HCT116 (cell line): Measurements from ENCODE around the gene RFTN1.

ENCODE experiments used
- EZH2 ChIP-seq: fragments of 200-600 bp; sonication (generic); IDR thresholded peaks from 2 replicates; pipeline ENCODE4 v1.6.1; 2017; ENCODE audit warnings: antibody characterized with exemption, mixed run types
- SP1 ChIP-seq: IDR thresholded peaks from 2 replicates; pipeline ENCODE4 v1.6.1; 2012; ENCODE audit warnings: low read depth
- YY1 ChIP-seq: IDR thresholded peaks from 2 replicates; pipeline ENCODE4 v1.6.1; 2011; ENCODE audit warnings: low read length, low read depth, moderate library complexity, mild to moderate bottlenecking; ENCODE audit not compliant: insufficient replicate concordance; ENCODE audit errors: extremely low read depth
- ZFX ChIP-seq: fragments of 450-650 bp; IDR thresholded peaks from 2 replicates; pipeline ENCODE4 v1.6.1; 2017
- TF ChIP-seq, protein P1 (sequence below), 3 experiments: fragments of 200-600 bp in 1 of 3; sonication (generic) in 1 of 3; IDR thresholded peaks in 2 of 3; conservative IDR thresholded peaks in 1 of 3; 2 replicates each; pipeline ENCODE4 v1.5.1; 2012 to 2017; ENCODE audit warnings: low read depth in 2 of 3, low read length in 2 of 3, antibody characterized with exemption in 1 of 3, borderline replicate concordance in 1 of 3, control low read depth in 1 of 3, mild to moderate bottlenecking in 1 of 3, mixed read lengths in 1 of 3, mixed run types in 1 of 3, moderate library complexity in 1 of 3; ENCODE audit not compliant: insufficient read depth in 1 of 3

DNA sequence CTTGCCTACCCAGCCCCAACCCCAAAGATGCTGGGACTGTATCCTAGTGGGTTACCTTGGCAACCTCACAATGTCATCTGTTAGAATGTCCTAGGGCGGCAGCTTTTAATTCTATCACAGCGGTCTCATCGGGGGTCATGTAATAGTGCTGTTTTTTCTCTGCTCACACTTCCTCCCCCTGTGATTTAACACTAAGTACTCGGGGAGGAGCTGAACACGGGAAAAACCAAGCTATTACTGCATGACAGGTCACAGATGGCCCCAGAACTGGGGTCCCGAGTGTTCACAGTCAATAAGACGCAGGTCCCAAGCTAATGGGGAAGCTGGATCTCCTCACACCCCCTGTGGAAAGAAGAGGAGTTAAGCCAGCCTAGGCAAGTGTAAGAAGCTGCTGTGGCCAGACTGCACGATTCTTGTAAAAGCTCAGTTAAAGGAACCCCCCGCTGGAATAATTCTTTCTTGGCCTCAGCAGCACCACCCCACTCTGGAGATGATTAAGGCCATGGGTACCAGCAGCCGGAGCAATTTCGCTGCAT is 2.5 kb upstream of the RFTN1 start:
- TF ChIP-seq, protein P1, sequence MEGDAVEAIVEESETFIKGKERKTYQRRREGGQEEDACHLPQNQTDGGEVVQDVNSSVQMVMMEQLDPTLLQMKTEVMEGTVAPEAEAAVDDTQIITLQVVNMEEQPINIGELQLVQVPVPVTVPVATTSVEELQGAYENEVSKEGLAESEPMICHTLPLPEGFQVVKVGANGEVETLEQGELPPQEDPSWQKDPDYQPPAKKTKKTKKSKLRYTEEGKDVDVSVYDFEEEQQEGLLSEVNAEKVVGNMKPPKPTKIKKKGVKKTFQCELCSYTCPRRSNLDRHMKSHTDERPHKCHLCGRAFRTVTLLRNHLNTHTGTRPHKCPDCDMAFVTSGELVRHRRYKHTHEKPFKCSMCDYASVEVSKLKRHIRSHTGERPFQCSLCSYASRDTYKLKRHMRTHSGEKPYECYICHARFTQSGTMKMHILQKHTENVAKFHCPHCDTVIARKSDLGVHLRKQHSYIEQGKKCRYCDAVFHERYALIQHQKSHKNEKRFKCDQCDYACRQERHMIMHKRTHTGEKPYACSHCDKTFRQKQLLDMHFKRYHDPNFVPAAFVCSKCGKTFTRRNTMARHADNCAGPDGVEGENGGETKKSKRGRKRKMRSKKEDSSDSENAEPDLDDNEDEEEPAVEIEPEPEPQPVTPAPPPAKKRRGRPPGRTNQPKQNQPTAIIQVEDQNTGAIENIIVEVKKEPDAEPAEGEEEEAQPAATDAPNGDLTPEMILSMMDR (IDR thresholded peaks at IDR 0.05 in 2 of 3, conservative IDR thresholded peaks at IDR 0.05 in 1 of 3; ENCODE audit: borderline replicate concordance in 1 of 3, insufficient read depth in 1 of 3, low read depth in 2 of 3, low read length in 2 of 3): no peak
- TF ChIP-seq EZH2 (no peak), ZFX (no peak), YY1 (no peak), SP1 (no peak)
